CD4-positive, alpha-beta T cell treated with Interleukin-4 for 1 hour (primary cell): ENCODE results near the gene KLHL2.
"Not testable (repeated sequence)": the region's sequence is repeated elsewhere in the genome, so short reads cannot be mapped to it uniquely, and the experiment has no call there.

Experiments
- DNase-seq, 2 donors: peaks; one replicate each; pipeline ENCODE4 v3.0.0-alpha.2; 2020 to 2022

KLHL2 gene

DNA sequence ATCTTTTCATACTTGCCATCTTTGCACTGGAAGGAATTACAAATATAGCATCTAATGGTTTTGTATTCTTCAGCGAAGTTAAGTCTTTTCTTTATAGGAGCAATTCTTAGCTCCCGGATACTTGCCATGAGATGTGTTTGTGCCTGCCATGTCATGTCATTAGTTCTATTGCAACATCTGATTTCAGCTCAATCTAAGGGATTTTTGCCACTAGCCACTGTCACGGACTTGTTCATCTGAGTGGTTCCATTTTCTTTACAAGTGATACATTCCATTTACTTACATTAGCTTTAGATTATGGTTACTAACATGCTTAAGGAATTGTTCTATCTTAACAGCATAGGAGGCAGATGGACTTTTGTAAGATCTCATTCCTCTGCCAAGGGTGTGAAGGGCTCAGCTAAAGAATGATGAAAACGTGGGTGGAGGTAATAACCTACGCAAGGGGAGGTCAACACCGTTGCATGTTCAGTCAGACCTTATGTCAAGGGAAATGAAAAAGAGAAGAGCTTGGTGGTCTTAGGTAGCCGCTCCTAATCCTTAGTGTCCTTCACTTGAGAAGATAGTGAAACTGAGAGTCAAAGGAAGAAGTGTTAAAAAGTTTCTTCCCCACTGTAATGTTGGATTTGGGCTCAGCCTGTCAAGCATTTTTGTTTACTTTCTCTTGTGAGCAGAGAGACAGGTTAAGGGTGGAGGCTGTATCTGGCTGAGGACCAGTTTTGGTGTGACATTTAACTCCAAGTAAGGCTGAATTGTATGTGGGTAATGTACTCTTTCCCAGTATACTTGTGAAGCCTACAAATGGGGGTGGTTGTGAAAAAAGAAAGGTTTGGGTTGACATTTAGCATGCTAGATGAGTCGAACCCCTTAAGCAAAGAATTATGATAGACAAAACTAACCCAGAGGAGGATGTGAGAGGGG lies 3.6 kb upstream of the KLHL2 start:
- DNase-seq: no peak

DNA sequence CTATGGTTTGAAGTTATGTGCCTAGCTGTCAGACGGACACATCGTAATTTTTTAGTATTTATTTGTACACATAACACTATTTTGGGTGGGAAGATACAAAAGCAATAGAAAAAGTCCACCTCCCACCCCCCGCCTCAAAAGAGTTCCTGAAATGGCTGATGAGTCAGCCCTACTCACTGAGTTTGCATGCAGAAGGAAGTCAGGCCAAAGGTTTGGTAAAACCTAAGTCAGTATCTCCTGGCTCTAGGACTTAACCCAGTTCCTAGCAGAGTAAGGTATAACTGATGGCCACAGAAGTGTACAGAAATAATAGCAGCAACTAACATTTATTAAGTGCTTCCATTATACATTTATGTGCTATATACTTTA lies 2.9 kb upstream of the KLHL2 start:
- no peak for DNase-seq

DNA sequence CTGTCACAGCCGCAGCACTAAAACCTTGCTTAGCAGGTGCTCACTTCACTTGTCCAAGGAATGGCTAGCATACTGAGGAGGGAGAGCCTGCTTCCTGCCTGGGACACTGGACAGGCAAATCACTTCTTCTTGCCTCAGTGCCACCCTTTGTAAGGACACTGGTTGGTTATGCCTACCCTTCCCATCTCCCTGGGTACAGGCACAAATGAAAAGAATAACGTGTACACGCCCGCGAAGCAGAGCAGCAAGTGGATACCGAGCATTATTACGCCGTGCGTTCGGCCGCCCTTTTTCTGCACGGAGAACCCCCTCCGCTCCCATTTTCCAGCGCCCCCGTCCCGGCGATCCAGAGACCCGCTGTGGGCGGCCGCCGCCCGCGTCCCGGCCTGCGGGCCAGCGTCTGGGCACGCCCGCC lies 338 bp upstream of the KLHL2 start:
- no peak for DNase-seq

DNA sequence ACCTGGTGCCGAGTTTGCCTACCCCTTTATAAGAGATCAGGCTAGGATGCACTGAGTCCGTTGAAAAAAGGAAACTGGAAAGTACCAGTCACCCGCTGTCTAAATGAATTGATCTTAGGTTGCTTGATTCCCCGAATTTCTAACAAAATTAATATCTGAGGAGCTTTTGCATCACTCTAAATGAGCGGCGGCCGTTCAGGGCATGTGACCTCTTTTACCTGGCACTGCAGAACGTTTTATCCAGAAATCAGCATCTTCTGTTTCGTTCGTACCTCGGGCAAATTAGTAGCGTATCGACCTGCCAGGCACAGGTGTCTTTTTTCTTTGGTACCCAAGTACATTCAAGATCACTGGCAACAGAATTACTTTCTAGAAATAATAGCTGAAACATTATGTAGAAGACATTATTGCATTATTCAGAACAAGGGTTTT lies 876 bp downstream of the KLHL2 start:
- peak in 1 of 2 donors; percentile 32 for DNase-seq

DNA sequence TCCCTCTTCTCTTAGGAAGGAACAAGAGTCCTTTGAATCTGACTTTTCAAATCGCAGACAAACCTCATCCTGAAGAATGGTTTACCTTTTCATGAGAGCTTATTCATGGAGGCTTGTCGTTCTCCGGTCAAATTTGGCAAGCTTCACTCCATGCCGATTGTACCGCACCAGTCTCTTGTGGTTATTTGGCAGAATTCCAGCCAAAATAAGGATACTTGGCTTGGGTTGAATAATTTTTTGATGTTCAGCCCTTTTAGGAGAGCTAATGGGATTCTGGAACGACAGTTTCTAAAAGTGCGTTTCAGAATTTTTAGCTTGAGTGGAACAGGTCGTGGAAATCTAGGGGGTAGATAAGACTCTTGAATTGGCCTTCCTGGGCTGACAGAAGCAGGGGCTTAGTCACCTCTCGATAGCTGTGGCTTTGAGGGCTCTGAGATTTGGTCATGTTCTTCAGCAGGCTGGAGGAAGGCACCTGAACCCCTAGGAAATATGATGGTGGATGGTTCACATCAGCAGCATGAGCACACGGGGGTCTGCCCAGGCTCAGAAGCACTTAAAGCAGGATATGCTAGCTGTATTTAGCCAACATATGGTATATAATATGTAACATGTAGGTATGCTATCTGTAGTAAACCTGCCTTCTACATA lies 1.5 kb downstream of the KLHL2 start:
- DNase-seq: no peak

DNA sequence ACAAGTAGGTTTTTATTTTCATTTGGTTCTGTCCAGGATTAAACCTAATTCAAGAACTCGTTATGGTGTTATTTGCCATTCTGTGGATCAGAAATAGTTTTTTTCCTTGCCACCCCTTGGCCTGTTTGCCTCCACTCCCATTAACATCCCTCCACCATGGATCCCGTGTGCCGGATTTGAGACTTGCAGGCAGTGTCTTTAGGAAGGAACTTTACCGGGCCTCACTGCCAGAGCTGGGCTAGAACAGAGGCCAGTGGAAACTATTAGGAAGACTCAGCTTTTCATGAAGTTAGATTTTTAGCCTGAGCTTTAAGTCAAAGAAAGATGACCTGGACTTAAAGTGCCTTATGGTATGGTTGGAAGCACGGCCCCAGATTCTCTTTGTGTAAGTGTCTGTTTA lies 2.4 kb downstream of the KLHL2 start:
- DNase-seq: no peak

DNA sequence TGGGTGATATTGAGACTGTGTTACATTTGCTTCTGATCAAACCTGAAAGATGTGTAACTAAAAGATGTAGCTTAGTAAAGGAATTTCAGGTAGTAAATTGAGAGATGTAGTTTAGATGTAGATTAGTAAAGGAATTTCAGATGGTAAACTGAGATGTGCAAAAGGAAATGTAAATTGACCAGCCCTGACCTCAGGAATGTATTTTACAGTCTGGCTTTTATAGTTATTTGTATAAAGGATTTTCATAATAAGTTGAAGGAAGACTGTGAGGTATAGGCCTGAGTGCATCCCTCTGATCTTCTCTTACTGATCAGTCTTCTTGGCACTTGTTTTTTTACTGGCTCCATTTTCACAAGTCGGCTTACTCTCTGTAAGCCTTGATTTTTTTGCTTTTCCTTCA lies 3.2 kb downstream of the KLHL2 start:
- DNase-seq: no peak

DNA sequence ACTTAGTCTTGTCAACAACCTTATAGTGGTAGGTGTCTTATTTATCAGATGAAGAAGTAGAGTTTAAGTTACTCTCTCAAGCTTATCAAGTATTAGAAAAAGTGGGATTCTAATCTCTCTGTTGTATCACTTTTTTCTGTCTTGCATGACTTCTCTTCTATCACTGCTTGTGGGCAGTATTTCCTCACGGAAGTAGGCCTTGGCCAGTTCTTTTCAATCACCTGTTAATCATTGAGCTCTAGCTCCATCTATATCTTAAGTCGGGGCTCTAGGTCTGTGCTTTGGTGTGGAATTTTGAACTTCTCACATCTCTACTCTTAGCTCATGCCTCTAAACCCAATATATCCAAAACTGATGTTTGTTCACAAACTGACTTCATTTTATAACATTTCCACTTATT lies 5.3 kb downstream of the KLHL2 start:
- not testable (repeated sequence) for DNase-seq

DNA sequence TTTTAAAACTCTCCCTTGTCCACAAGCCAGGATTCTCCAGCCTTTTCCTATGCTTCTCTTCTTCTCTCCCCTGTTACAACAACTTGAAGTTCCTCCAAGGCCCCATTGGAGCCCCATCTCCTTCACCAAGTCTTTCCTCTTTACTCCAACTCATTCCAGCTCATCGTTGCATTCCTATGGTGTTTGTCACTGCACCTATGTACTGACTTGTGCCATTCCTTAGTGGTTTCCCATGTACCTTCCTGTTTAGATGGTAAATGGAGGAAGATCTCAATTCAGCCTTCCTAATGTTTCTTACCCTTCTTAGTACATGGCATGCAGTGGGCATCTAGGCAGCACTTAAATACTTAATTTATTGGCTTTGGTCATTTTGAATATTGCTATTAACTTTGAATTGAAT lies 6.0 kb downstream of the KLHL2 start:
- DNase-seq: not testable (repeated sequence)

DNA sequence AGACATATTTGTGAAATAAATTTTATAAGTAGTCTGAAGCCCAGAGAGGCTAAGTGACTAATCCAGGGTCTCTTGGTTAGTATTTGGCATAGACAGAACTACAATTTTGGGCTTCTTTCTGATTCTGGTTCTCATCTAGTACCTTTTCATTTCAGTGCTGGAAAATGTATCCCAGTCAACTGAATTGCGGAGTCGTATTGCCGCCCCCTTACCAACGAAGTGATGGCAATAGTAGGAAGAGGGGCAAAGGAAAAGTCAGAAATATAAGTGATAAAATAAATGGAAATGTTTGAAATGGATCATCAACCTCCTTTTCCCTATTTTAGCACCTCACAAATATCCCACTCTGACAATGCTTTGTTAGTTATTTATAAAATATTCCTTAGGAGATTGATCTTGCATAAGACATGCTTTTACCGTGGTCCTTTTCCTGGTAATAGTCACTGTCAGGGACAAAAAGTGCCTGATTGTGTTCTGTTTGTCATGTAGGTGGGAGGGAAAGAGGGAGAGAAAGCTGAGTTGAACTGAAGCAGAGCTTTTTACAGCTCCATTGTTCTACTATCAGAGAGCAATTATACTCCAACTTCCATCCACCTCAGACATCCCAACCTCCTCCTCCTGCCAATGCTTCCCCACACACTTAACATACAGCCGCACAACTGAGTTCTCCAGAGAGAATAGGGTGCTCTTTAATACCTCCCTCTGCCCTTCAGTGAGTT lies 6.8 kb downstream of the KLHL2 start:
- not testable (repeated sequence) for DNase-seq

DNA sequence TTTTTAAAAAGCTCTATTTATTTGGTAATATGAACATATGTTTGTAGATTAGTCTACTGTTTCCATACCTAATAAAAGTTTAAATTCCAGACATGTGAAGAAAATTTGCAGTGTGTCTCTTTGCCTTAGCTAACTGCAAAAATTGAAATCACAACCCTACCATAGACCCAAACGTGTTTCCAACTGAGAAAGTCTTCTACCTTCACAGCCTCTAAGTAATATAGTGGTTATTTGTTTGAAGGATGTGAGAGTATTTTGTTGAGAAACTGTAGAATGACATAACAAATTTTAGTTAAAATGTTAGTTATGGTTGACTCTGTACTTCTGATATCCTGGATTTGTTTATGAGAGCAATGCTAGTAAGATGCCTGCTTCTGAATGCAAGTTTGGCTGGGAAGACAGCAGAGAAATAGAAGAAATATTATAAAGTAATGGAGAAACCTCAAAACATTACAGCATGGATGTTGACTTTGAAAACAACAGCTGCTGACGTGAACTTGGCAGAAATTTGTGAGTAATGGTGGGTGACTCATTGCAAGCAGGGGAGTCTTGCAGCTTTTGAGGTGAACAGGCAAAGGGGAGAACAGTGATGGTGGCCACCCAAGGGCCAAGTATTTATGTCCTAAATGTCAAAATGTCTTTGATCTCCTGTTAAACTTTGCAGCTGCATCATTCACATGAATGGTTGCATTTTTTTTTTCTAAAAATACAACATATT lies 7.8 kb downstream of the KLHL2 start:
- DNase-seq: peak in 1 of 2 donors; percentile 40

DNA sequence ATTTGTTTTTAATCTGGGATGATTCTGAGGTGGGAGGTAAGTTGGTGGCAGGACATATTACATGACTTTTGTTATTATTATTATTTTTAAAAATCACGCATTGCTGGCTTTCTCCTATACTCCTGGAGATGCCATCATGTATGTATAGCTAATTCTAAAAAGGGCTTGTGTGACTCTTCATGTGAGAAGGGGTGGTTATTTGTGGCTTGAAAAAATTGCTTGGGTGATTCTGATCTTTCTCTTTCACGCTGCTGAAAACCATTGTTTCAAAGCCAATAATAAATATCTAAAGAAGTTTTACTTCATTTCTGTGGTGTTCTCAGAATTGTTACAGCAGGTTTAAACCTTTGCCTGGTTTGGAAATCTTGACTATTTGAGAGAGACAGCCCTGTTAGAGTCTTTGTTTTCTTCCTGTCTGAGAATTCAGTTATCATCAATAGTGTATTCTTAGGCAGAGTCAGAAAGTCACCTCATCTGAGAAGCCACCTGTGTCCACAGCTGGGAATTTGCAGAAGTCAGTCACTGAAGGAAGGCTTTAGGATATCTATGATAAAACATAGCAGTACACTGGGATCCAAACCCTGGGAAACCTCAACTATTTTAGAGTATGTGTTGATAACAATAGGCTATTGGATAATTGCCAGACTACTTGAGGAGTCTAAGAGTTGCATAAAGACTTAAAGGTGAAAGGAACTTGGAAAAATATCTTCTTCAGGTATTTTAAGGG lies 8.6 kb downstream of the KLHL2 start:
- DNase-seq: not testable (repeated sequence)

DNA sequence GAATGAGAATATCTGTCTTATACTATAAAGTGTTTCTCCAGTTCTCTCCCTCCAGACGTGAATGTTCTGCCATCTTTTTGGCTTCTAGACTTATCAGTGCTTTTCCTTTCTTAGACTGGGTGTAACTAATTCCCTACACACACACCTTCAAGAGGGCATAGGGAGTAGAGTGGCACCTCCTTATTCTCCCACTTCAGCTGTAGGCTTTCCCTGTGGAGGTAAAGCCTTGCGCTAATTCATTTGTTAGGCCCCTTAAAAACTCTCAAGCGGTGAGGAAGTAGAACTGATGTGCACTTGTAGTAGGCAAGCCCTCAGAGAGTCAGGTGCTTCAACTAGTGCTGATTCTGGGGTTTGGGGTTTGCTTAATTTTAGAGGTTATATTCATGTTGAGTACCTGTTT lies 10.0 kb downstream of the KLHL2 start:
- DNase-seq: no peak

DNA sequence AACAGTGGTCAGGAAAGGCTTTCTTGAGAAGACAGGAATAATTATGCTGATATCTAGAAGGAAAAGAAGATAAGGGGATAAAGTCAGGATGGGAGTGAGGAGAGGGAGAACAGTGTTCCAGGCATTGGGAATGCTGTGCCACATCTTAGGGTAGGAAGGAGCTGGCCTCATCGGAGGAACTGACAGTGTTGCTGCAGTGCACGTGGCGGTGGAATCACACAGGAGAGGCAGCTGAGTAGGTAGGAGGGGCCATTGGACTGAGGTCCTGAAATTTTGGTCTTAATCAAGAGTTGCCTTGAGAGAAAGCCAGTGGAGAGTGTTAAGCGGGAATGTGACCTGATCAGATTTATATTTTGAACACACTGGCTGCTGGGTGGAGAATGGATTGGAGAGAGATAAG lies 13.9 kb downstream of the KLHL2 start:
- not testable (repeated sequence) for DNase-seq

DNA sequence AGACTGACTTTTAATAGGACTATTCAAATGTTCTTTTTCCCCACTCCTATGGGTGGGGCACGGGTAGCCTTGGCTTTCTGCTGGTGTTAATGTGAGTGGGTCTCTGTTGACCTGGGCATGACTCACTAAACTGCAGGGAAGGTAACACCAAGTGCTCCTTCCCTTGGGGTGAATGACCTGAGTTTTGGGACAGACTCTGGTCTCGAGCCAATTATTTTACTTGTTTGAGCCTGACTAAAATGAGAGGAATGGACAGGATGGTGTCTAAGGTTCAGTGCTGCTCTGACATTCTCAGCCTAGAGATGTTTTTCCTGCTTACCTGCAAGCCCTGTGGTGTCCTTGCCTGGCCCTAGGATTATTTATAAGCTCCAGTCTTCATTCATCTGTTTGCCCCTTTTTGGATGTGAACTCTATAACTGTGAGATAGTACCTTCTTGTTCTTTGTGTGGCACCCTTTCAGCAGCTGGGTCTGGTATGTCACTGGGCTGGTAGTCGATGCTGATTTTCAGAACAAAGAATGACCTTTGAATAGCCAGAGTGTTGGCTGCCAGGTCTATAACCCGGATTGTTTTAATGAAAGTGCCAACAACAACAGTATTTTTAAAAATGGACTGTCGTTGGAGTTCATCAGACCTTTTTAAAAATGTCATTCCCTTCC lies 14.8 kb downstream of the KLHL2 start:
- not testable (repeated sequence) for DNase-seq

DNA sequence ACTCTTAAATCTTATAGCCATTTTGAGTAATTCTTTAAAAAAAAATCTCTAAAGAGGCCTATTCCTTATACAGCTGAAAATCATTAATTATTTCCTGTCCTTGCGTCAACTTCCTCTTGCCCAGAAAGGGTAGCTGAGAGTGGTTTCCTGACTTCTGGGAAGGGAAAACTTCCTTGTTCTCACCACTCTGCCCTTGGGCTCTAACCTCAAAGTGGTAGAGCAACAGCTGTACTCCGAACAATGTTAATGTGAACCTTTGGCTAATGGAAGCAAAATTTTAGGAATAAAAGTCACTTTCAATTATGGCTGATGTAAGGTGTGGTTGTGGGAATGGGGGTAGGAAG lies 15.3 kb downstream of the KLHL2 start:
- no peak for DNase-seq

DNA sequence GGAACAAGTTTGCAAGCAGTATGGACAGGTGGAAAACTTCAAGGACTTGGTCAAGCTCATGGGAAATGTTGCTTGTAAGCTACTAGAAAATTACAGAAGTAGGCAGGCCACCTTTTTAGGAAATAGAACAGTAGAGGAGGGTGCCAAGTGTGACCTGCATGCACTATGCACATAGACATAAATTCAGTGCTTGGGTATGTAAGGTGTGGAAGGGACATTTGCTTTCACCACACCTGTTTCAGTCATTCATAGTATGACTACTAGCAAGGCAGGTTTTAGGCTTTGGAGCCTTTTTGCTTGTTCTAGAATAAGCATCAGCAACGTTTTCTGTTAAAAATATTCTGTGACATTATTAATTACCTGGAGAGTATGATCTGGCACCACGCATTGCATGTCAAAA lies 20.0 kb downstream of the KLHL2 start:
- not testable (repeated sequence) for DNase-seq

DNA sequence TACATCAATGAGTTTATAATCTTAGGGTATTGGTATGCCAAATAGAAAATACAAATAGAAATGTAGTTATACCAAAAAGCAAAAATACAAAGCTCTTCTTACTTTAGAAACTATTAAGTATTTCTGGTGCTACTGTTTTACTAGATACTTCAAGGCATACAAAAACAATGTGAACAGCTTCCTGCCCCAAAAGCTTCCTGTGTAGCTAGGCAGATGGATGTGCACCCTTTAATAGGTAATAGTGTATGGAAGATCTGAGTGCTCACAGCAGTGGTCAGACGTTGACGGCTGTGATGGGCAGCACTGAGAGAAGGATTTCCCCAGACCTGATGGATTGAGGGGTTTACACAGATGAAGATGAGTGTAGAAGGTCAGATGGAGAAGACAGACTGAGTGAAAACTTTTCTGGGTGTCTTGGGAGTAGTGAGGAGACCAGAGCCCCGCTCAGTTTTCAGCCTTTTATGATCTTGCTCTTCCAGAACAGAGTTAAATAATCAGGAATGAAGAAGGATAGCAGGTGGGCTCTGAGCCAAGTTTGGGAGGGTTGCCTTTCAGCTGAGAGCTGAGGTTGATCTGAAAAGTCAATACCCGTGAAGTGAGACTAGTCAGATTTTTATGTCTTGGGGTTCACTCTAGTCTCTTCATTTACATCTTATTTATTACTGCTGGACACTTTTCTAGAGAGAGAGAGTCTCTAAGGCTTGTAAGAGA lies 22.3 kb downstream of the KLHL2 start:
- not testable (repeated sequence) for DNase-seq

DNA sequence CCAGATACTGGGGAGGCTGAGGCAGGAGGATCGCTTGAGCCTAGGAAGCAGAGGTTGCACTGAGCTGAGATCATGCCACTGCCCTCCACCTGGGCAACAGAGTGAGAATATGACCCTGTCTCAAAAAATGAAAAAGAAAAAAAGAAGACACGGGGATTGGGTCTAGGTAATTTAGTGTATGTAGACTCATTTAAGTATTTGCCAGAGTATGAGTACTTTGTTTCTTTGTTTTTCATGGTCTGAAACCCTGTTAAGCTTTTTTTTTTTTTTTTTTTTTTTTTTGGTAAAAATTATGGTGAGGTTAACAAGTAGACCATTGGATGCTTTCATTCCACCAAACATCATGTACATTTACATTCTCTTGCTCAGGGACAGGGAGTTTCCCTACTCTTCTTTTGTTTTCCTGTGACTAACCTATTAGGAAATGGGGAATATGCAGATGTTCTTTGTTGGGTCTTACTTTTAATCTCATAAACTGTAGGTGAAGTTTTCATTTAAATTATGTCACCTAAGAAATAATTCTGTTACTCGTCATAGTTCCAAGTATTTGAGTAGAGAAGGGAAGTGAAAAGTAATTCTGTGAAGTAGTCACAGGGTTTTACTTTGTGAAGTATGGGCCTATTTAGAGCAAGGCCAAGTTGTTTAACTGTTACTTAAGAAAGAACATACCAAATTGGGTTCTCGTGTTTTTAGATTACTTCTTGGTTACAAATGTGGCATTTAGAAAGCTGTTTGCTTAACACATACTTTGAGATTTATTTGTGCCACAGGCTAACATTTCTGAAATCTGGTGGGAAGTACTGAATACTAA lies 25.5 kb downstream of the KLHL2 start:
- DNase-seq: not testable (repeated sequence)

DNA sequence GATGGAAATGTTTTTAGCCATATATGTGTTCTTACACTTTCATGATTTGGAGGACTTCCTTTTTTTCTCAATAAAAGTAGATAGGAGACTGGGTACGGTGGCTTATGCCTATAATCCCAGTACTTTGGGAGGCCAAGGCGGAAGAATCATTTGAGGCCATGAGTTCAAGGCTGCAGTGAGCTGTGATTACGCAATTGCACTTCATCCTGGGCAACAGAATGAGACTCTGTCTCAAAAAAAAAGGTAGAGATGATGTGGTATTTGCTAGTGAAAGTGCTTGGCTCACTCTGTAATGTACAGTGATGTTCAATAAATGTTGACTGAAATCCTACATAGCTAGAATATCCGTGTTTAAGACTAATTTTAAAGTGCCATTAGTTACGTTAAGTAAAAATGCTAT lies 27.4 kb downstream of the KLHL2 start:
- no peak for DNase-seq
